Astrocyte of the spinal cord (primary cell): ENCODE results near the gene CDK6.

ENCODE experiments used
- DNase-seq: peaks from one replicate; pipeline ENCODE4 v3.0.0; 2011; ENCODE audit warnings: low read depth, low spot score
- H3K4me3 ChIP-seq: 2 replicates; pipeline ENCODE4 v1.5.1; 2011; ENCODE audit warnings: low read depth, mild to moderate bottlenecking, low read length, moderate library complexity
- CTCF ChIP-seq: IDR thresholded peaks from 2 replicates; pipeline ENCODE4 v1.5.1; 2012; ENCODE audit warnings: low read depth, mild to moderate bottlenecking, low read length, inconsistent platforms
- in situ Hi-C: cut with HindIII; loops from 2 replicates; pipeline ENCODE4 v1.10.0; 2017; ENCODE audit warnings: low sequenced_read_pairs

CDK6 gene

GRCh38 chr7:92848851-92849250, 12.5 kb upstream of the CDK6 start:
- no peak for DNase-seq
- no peak overlapping the region for H3K4me3 ChIP-seq
- no peak for TF ChIP-seq CTCF
- in situ Hi-C loops, result no loop called here

DNA sequence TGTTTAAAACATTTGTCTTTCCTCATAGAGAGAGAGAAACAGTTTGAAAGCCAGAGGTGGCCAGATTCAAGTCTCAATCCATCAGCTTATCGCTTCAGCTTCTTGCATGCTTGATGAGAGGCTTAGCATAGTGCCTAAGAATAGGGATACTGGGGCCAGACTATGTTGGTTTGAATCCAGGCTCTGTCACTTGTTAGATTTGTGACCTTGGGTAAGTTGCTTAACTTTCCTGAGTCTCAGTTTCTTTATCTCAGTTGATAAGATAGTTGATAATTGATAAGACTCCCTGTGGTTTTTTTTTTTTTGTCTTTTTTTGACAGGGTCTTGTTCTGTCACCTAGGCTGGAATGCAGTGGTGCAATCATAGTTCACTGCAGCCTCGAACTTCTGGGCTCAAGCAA, 12.1 kb upstream of the CDK6 start:
- TF ChIP-seq CTCF, result no peak
- H3K4me3 ChIP-seq, result no peak overlapping the region
- DNase-seq, result no peak
- in situ Hi-C loops, result no loop called here

- DNase-seq, result no peak
- H3K4me3 ChIP-seq, result no peak overlapping the region
- in situ Hi-C loops, result no loop called here
- TF ChIP-seq CTCF, result no peak
Measured at GRCh38 chr7:92847305-92847704, 10.9 kb upstream of the CDK6 start.

- DNase-seq, result no peak
- TF ChIP-seq CTCF, result no peak
- in situ Hi-C loops, result no loop called here
- H3K4me3 ChIP-seq, result no peak overlapping the region
Measured at GRCh38 chr7:92845736-92846135, 9.4 kb upstream of the CDK6 start.

GRCh38 chr7:92843781-92844180, 7.4 kb upstream of the CDK6 start:
- H3K4me3 ChIP-seq, result no peak overlapping the region
- no peak for TF ChIP-seq CTCF
- in situ Hi-C loops, result no loop called here
- DNase-seq, result no peak

GRCh38 chr7:92843034-92843760, 6.8 kb upstream of the CDK6 start:
- TF ChIP-seq CTCF, result no peak
- no peak overlapping the region for H3K4me3 ChIP-seq
- DNase-seq, result peak; percentile 50
- in situ Hi-C loops, result no loop called here
